ENCODE data around the gene GPR142.

GPR142 gene, protein sequence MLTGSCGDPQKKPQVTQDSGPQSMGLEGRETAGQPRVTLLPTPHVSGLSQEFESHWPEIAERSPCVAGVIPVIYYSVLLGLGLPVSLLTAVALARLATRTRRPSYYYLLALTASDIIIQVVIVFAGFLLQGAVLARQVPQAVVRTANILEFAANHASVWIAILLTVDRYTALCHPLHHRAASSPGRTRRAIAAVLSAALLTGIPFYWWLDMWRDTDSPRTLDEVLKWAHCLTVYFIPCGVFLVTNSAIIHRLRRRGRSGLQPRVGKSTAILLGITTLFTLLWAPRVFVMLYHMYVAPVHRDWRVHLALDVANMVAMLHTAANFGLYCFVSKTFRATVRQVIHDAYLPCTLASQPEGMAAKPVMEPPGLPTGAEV

GRCh38 chr17:74367206-74367605 is at the start of gene GPR142:
GPR142 (plus strand) TSS chr17:74367506; CDS start chr17:74369541, 2,035 bp downstream.
- DNase-seq: no peak

DNA sequence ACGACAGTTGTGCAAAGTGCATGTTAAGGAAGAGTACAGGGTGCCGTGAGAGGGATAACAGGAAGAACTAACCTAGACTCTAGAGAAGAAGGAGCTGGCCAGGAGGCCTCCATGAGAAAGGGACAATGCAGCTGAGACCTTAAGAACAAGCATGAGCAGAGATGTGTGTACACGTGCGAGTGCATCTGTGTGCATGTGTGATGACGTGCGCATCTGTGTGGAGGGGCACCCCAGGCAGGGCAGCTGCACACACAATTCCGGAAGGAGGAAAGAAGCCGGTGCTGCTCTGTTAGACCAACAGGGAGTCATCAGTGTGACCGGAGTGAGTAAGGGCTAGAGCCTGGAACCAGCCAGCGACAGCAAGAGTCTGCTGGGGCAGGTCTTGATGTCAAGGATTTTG is 48.9 kb upstream of the GPR142 start:
- DNase-seq: no peak

DNA sequence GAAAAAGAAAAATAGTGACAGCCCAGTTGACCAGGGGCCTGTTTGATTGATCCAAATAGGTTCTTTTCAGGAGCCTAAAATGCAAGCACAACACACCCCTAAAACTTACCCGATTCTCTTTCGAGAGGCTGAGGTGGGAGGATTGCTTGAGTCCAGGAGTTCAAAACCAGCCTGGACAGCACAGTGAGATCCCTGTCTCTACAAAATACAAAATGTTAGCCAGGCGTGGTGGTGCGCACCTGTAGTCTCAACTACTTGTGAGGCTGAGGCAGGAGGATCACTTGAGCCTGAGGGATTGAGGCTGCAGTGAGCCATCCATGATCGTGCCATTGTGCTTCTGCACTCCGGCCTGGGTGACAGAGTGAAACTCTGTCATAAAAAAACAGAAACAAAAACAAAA is 42.8 kb upstream of the GPR142 start:
- DNase-seq: no peak

- no peak for DNase-seq
Observed at GRCh38 chr17:74325376-74325742, 41.9 kb upstream of the GPR142 start.

- peak; percentile 64 for DNase-seq
Observed at GRCh38 chr17:74325743-74326379, 41.4 kb upstream of the GPR142 start, which contains the start of gene KIF19. KIF19 (plus strand) TSS chr17:74326226; CDS start chr17:74326350, 124 bp downstream.

DNA sequence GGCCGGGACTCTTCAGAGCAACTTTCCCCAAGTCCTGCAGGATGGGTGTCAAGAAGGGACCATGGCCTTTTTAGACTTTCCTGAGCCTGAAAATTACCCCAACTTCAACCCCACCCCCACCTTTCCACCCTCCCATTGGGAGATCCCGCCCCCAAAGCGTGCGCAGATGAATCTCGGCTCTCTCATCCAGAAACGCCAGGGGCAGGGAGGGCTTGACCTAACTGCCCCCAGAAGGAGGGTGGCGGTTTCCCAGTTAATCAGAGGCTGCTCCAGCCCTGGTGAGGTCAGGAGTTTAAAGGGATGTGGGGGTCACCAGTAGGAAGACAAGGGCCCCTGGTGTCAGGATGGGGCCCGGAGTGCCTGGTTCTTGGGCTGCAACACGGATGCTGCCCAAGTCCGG is 40.8 kb upstream of the GPR142 start:
- DNase-seq: no peak

GRCh38 chr17:74328487-74328886 is 38.8 kb upstream of the GPR142 start:
- DNase-seq: no peak

DNA sequence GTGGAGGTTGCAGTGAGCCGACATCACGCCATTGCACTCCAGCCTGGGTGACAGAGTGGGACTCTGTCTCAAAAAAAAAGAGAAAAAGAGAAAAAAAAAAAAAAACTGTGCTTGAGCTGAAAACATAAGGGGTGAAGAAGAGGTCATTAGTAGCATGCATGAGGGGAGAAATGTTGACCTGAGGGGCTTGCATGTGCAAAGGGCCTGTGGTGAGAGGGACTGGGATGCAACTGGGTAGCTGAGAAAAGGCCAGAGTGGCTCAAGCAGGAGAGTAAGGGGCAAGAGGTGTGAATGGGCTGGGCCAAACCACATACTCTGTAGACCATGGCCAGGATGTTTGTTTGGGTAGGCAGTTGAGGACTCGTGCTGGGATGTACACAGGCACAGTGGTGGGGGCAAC is 37.9 kb upstream of the GPR142 start:
- no peak for DNase-seq

DNA sequence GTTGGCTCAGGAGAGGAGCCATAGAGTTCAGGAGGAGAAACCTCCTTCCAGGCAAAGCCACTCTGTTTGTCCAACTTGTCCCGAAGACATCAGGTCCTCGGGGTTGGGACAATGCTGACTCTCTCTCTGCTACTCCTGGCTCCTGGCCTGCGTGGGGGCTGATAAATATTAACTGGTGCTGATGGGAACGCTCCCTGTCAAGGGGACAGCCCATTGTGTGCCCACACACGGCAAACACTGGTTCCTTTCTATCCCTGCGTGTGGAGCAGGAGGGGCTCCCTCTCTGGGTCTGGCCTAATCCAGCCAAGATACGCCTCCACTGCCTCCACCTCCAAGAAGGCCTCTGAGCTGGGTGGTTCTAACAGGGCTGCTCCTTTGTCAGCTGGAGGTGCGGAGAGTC is 36.9 kb upstream of the GPR142 start:
- no peak for DNase-seq

DNA sequence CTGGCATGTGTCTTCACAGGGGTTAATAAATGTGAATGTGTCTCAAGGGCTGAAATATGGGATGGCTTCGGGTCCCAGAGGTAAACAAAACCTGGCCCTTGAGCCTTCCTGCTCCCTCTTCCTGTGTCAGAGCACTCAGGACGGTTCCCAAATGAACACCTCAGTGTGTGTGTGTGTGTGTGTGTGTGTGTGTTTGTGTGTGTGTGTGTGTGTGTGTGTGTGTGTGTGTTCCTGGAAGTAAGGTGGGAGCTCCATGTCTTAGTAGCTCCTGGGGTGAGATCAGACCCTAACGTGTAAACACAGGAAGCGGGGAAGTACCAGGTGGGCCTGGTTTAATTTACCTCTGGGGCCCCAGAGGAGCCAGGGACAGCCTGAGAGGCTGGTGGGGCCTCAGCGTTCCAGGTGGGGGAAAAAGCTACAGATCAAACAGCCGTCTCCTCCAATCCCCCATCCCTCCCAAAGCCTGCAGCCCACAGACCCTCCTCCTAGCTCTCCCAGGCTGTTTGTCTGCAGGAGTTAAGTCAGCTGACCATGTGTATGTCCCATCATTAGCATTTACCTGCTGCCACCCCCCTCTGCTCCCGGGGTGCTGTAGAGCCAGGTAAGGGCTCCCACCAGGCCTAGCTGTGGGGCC is 35.2 kb upstream of the GPR142 start:
- DNase-seq: no peak

- DNase-seq: no peak
Observed at GRCh38 chr17:74332763-74333283, 34.5 kb upstream of the GPR142 start.

GRCh38 chr17:74334393-74335039 is 32.8 kb upstream of the GPR142 start:
- DNase-seq: no peak

- DNase-seq: no peak
Observed at GRCh38 chr17:74335529-74336062, 31.7 kb upstream of the GPR142 start.

DNA sequence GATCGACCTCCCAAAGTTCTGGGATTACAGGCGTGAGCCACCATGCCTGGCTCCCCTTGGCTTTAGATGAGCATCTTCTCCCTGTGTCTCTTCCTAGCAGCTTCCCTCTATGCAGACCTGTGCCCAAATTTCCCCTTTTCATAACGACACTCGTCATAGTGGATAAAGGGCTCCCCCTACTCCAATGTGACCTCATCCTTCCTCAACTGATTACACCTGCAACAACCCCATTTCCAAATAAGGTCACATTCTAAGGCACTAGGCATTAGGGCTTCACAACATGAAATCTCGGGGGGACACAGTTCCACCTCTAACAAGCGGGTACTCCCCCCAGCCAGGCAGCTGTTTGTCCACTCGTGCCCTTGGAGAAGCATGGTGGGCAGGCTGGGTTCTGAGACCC is 31.0 kb upstream of the GPR142 start:
- DNase-seq: no peak

GRCh38 chr17:74337834-74338500 is 29.3 kb upstream of the GPR142 start:
- DNase-seq: no peak

DNA sequence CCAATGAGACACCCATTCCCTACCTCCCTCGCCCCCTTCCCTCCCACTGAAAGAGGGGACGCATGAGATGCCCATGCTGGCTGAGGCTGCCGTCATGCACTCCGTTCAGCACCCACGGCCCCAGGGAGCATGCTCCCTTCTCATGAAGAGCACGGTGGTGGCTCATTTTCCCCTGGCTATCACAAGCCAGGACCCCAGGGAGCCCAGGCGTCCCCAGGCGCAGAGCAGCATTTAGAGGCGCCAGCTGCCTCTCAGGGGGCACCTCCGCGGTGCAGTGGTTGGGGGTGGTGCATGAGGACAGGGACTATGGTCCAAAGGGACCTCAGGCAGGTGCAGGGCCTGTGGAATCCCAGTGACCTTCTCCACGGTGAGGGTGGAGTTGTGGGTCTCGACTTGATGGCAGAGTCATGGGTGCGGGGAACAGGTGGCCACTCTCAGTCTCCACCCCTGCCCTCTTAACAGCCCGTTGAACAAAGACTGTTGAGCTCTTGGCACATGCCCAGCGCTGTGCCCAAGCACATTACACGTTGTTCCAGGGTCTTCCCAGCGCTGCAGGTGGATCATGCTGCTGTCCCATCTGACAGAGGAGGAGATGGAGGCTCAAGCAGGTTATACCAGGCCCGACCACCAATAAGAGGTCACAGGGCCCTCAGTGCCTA is 27.6 kb upstream of the GPR142 start:
- DNase-seq: no peak

DNA sequence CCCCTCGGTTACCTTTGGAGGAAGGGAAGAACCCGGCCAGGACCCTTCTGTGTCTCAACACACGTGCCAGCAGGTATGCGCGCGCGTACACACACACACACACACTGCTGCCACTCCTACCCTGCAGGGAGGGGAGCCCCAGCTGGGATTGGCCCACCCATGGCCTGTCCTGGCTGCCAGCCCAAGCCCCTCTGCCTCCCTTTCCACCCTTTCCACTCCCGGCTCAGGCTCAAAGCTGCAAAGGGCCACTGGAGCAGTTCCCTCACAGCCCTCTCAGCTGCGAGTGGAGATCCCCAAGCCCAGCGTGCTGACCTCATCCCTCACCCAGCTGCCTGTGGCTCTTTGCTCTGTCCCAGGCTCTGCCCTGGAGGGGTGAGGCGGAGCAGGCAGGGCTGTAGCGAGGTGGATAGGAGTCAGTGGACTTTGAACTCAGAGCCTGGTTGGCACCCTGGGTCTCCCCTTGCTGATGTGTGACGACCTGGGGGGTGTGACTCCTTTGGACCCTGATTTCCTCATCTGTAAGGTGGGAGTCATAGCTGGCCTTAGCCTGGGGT is 26.8 kb upstream of the GPR142 start:
- DNase-seq: no peak

GRCh38 chr17:74342224-74342623 is 25.1 kb upstream of the GPR142 start:
- DNase-seq: no peak

DNA sequence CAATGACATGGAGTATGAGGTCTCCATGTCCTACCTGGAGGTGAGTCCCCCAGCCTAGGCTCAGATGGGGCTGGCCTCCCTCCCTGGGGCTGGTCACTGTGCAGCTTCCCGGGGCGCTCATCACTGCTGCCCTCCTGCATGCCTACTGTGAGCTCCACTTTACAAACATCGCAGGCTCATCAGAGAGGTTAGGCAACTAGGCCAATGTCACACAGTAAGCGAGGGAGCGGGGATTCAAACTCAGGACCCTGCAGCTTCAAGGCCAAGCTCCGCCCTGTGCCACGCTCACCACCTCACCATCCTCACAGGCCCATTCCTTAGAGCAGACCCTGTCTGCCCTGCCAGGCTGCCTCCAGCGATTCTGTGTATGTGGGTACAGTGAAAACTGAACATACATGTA is 24.2 kb upstream of the GPR142 start:
- DNase-seq: no peak

- no peak for DNase-seq
Observed at GRCh38 chr17:74343526-74344284, 23.6 kb upstream of the GPR142 start.

DNA sequence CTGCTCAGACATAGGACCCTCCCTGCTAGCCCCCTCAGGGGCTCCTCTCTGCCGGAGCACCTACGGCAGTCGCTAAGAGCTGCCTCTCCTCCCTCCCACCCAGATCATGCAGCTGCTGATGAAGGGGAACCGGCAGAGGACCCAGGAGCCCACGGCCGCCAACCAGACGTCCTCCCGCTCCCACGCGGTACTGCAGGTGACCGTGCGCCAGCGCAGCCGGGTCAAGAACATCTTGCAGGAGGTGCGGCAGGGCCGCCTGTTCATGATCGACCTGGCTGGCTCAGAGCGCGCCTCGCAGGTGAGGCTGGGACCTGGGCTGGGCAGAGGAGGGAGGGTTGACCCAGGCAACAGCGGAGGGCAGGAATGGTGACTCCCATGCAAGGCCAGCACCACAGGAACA is 22.6 kb upstream of the GPR142 start:
- DNase-seq: no peak

Data from CD4-positive, alpha-beta T cell treated with Interleukin-21 for 1 hour (primary cell).